Stimulated activated naive CD8-positive, alpha-beta T cell treated with anti-CD3 and anti-CD28 coated beads, Interleukin-15, Interleukin-2, amounts not matched to agents 100 U/mL and 50 U/mL, for 24 hours (primary cell): ENCODE results near the gene MEP1B.
"Not testable (repeated sequence)": the region's sequence is repeated elsewhere in the genome, so short reads cannot be mapped to it uniquely, and the experiment has no call there.

ENCODE experiments used
- ATAC-seq: fragments of 150-1000 bp; cut with Tn5 transposase; one replicate; pipeline ENCODE4 v1.10.0; 2021
- DNase-seq: peaks from one replicate; pipeline ENCODE4 v3.0.0; 2021

MEP1B gene

GRCh38 chr18:32209685-32210445, 20.0 kb downstream of the MEP1B start:
- ATAC-seq: no peak
- no peak for DNase-seq

- DNase-seq (no peak), ATAC-seq (no peak)
These were observed 23.9 kb downstream of the MEP1B start for GRCh38 chr18:32213693-32214092.

GRCh38 chr18:32216390-32216789, 26.6 kb downstream of the MEP1B start:
- no peak for ATAC-seq

DNA sequence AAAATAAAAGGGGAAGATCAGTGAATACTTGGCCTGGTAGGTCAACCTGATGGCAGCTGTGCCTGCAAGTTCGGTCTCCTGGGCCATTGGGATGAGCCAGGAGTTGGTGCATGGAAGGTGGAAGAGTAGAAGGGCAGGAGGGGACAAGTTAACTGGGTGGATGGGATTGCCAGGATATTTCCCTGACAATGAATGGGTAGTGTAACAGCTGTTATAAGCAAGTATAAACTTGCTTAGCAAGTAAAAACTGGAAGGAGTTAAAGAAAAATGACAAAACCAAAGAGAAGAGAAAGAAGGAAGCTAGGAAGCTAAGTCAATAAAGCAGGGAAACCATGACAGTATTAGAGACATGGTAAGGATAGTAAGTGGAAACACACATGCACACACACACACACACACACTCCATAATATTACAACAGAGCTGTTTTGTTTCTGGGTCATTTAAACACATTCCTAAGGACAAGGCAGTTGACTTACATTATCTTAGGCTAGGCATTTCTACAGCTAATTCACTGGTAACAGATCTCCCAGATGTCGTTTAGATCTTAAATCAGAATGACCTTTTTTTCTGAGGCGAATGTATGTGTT, 29.7 kb downstream of the MEP1B start:
- DNase-seq: no peak
- ATAC-seq: no peak

More at GRCh38 chr18:32216390-32216789, 26.6 kb downstream of the MEP1B start:
- no peak for DNase-seq

DNA sequence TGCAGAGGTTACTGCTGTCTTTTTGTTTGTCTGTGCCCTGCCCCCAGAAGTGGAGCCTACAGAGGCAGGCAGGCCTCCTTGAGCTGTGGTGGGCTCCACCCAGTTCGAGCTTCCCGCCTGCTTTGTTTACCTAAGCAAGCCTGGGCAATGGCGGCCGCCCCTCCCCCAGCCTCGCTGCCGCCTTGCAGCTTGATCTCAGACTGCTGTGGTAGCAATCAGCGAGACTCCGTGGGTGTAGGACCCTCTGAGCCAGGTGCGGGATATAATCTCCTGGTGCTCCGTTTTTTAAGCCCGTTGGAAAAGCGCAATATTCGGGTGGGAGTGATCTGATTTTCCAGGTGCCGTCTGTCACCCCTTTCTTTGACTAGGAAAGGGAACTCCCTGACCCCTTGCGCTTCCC, 43.5 kb downstream of the MEP1B start:
- DNase-seq, ATAC-seq: not testable (repeated sequence)

GRCh38 chr18:32237049-32237448, 47.2 kb downstream of the MEP1B start:
- ATAC-seq (no peak), DNase-seq (no peak)

DNA sequence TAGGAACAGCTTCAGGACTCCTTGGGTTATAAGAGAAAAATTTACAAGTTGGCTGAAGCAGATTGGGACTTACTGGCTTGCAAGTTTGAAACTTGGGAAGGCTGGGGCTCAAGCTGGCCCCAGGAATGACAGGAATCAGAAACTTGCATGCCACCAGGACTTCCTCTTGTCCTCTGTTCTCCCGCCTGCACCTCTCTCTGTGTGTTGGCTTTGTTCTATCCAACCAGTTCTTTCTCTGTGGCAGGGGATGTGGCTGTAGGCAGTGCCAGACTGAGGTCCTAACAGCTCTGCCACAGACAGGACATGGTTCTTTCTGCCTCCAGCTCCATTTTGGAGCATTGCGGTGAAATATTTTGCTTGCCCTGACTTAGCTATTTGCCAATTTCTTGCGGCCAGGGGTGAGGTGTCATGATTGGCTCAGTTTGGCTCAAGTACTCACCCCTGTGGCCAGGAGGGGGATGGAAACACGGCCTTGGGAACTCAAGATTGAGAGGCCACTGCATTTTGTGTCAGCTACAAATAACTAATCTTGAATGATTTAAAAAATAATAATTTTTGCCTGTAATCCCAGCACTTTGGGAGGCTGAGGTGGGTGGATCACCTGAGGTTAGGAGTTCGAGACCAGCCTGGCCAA, 48.9 kb downstream of the MEP1B start:
- no peak for DNase-seq
- no peak for ATAC-seq

- DNase-seq (no peak), ATAC-seq (no peak)
These were observed 52.6 kb downstream of the MEP1B start for GRCh38 chr18:32242395-32242794.

DNA sequence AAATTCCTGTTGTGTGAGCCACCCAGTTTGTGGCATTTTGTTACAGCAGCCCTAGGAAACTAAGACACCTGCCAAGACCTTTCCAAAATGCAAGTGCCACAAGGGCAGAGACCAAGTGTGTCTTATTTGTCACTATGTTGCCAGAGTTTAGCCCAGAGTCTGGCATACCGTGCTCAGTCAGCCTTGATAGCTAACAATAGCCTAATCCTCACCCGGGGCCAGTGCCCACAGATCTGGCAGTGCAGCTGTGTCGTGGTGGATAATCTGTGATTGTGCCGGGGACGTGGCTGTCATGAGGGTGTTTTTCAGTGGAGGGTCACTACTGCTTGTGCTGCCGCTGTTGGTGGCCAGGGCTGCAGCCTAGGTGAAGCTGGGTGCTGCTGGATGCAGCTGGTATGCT, 53.5 kb downstream of the MEP1B start:
- ATAC-seq (no peak), DNase-seq (no peak)

- ATAC-seq: no peak
- DNase-seq: no peak
These were observed 55.0 kb downstream of the MEP1B start for GRCh38 chr18:32244881-32245280.

- DNase-seq (no peak), ATAC-seq (no peak)
These were observed 59.5 kb downstream of the MEP1B start for GRCh38 chr18:32249147-32249929.

DNA sequence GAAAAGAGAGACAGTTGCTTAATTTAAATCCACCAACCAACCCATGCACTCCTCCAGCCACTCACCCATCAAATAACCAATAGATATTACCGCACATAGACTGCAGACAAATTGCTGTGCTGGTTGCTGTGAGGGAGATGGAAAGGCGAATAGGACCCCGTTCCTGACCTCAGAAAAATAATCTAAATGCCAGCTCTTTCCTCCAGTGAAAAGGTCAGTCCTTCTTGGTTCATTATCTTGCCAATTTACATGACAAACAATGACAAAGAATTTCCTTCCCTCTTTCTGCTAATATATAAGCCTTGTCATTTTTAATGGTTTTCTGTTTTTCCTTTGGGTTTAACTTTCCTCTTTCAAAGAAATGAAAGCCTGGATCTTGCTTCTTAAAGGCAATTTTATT, 61.6 kb downstream of the MEP1B start:
- no peak for ATAC-seq

DNA sequence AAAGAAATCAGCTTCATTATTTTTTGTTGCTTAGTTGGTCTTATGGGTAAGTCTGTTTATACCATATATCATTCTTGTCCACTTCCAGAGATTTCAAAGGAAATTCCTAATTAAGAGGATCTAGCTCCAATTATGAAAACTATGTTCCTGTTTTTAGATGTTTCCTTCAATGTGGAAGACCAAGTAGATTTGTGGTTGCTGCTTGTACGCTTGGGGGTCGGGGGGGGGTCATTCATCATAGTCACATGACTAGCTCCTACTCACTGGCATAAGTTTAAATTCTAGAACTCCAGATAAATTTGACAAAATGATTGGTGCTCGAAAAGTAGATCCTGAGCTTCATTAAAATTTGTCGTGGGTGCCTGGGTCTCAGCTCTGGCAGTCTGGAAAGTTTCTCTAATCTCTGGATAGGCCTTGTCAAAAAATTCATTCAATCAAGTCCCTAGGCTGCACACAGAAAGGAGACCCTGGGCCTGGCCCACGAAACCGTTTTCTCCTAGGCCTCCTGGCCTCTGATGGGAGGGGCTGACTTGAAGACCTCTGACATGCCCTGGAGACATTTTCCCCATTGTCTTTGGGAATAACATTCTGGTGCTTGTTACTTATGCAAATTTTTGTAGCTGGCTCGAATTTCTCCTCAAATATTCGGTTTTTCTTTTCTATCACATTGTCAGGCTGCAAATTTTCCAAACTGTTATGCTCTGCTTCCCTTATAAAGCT, 62.5 kb downstream of the MEP1B start:
- ATAC-seq (no peak), DNase-seq (no peak)

More for the DNA sequence above, 61.6 kb downstream of the MEP1B start:
- DNase-seq: no peak

- DNase-seq (no peak), ATAC-seq (no peak)
These were observed 65.7 kb downstream of the MEP1B start for GRCh38 chr18:32255570-32255969.

GRCh38 chr18:32257084-32257785, 67.4 kb downstream of the MEP1B start:
- DNase-seq (no peak), ATAC-seq (no peak)

GRCh38 chr18:32258148-32258547, 68.3 kb downstream of the MEP1B start:
- ATAC-seq: no peak
- no peak for DNase-seq

DNA sequence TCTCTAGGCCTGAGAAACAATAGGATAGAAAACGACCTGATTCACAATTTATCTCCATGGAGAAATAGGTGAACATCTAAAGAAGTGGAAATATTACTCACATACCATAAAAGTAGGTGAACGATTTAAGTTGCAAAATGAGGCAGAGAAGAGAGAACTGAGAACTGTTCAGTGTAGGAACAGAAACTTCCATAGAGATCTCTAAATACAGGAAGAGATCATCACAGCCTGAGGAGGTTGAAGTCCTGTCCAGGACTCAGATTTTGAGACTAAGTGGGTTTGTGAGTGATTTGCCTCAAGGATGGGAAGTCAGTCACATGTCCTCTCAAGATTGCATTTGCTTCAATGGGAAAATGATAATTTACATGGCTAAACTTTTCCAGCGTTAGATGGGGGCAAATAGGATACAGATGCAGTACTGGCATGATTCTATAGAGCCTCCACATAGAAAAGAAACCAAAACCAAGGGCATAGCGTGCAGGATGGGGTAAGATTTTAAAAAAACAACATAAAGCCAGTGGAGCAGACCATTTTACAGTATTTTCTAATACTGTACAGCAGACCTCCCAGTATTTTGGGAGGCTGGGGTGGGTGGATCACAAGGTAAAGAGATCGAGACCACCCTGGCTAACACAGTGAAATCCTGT, 68.8 kb downstream of the MEP1B start:
- no peak for DNase-seq
- no peak for ATAC-seq

DNA sequence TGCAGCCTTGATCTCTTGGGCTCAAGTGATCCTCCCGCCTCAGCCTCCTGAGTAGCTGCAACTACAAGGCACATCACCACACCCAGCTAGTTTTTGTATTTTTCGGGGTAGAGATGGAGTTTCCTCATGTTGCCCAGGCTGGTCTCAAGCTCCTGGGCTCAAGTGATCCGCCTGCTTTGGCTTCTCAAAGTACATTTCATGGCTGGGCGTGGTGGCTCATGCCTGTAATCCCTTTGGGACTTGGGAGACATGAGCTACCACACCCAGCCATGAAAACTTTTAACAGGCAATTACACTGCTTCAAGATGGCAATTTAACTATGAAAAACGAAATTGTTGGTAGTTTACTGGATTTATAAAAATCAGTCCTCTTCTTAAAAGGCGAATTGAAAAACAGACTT, 69.7 kb downstream of the MEP1B start:
- ATAC-seq: no peak
- DNase-seq: no peak

- DNase-seq (no peak), ATAC-seq (no peak)
These were observed 71.2 kb downstream of the MEP1B start for GRCh38 chr18:32261003-32261402.

- no peak for ATAC-seq
- no peak for DNase-seq
These were observed 72.3 kb downstream of the MEP1B start for GRCh38 chr18:32262092-32262491.

DNA sequence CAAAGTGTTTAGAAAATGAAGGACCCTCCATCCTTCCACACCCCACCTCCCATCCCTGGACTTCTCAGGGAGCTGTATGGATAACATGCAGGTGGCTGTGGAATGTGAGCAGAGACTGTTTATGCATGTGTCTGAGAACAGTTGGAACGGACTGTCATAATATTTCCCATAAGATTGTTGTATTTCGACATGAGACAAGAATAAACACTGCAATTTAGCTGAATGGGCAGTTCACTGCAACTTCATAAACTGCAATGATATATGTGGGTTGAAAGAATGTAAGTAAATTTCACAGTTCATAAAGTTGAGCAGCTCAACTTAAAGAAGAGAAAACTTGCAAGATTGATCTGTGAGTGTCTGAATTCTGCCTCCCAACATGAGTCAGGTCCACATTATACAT, 74.6 kb downstream of the MEP1B start:
- no peak for DNase-seq
- no peak for ATAC-seq
